ENCODE results near the gene SF3B4. TPM values are rescaled to one million over a fixed set of nuclear protein-coding genes. Genes with fewer than 3 reads are reported as not detected.

SF3B4 gene
- total and polyA plus RNA-seq, 2 donors (not counting 1 experiment from before 2014, with no cell fraction given): 22.6 to 60.1 TPM

DNA sequence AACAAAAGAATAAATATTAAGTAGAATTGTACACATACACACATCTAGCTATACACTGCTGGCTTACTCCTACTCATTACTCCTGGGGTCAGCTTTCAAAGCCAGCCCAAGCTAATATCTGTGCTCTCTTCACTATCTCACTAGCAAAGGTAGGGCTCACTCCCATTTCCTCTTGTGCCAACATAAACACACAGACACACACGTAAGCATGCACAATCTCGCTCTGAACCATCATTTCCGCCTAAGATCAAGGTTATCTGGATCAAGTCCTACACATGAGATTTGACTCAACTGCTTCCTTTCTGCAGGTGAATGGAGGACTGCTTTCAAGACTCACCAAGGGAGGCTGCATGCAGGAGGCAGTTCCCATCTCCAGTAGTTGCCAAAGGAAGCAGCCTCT is 37.8 kb upstream of the SF3B4 start:
- intact Hi-C loops (cut with micrococcal nuclease): no loop called here
- no peak overlapping the region for H2AFZ ChIP-seq (ENCODE audit: insufficient read depth, low read depth, low read length, poor library complexity, severe bottlenecking)
- TF ChIP-seq EZH2 (IDR thresholded peaks at IDR 0.05; ENCODE audit: borderline replicate concordance, insufficient read depth, low read depth, low read length, poor library complexity, severe bottlenecking): no peak
- TF ChIP-seq, protein P1, sequence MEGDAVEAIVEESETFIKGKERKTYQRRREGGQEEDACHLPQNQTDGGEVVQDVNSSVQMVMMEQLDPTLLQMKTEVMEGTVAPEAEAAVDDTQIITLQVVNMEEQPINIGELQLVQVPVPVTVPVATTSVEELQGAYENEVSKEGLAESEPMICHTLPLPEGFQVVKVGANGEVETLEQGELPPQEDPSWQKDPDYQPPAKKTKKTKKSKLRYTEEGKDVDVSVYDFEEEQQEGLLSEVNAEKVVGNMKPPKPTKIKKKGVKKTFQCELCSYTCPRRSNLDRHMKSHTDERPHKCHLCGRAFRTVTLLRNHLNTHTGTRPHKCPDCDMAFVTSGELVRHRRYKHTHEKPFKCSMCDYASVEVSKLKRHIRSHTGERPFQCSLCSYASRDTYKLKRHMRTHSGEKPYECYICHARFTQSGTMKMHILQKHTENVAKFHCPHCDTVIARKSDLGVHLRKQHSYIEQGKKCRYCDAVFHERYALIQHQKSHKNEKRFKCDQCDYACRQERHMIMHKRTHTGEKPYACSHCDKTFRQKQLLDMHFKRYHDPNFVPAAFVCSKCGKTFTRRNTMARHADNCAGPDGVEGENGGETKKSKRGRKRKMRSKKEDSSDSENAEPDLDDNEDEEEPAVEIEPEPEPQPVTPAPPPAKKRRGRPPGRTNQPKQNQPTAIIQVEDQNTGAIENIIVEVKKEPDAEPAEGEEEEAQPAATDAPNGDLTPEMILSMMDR (IDR thresholded peaks at IDR 0.05): no peak
- Mint-ChIP-seq H3K27me3 (peaks cover 3% of the 10 kb centered on the region), H3K27ac (no peak overlapping the region), H3K4me3 (no peak overlapping the region), H3K9me3 (ENCODE audit: insufficient read depth) (no peaks in the 10 kb centered on the region), H3K4me1 (peaks cover 4% of the 10 kb centered on the region)
- 96% methylated on average over 3 of the region's 3 CpGs for WGBS (ENCODE audit: insufficient coverage)
- DNase-seq (no peak), ATAC-seq (ENCODE audit: low read depth) (no peak)
- H3K9ac ChIP-seq (ENCODE audit: low read length): no peak overlapping the region
- no peaks in the 10 kb centered on the region for H3K79me2 ChIP-seq (ENCODE audit: control insufficient read depth, insufficient read depth, low read length)
- peaks cover 7% of the 10 kb centered on the region in 2 donors for H3K4me1 ChIP-seq (ENCODE audit: control insufficient read depth in 2 of 2, insufficient read depth in 2 of 2, low read length in 2 of 2)
- no peak overlapping the region for H3K27ac ChIP-seq (ENCODE audit: low read length in 2 of 2)
- no peak overlapping the region for H3K4me3 ChIP-seq (ENCODE audit: control extremely low read depth in 1 of 5, extremely low read depth in 1 of 5, insufficient read depth in 1 of 5, low read depth in 2 of 5, low read length in 4 of 5)
- no peak overlapping the region for H3K4me2 ChIP-seq (replicated peaks; ENCODE audit: low read depth, low read length, poor library complexity, severe bottlenecking)
- H3K27me3 ChIP-seq (replicated peaks in 1 of 4; ENCODE audit: control extremely low read depth in 1 of 4, control insufficient read depth in 3 of 4, insufficient read depth in 4 of 4, low read length in 3 of 4): no peaks in the 10 kb centered on the region
- ChIA-PET CTCF (interaction anchor here (0.6 to 4.5 kb wide), 3 partner anchors 81 to 222 kb away, joined by 3 to 21 read pairs (median 11); no protein-coding TSS in a partner anchor), POLR2A (no interaction called here)
- no peaks in the 10 kb centered on the region for H3K9me3 ChIP-seq (ENCODE audit: control extremely low read depth in 1 of 3, control insufficient read depth in 2 of 3, insufficient read depth in 1 of 3, low read length in 2 of 3)
- H4K20me1 ChIP-seq (ENCODE audit: control insufficient read depth, insufficient read depth, low read length, poor library complexity, severe bottlenecking): no peaks in the 10 kb centered on the region
- no peaks in the 10 kb centered on the region for H3K36me3 ChIP-seq (replicated peaks in 1 of 2; ENCODE audit: control extremely low read depth in 1 of 2, control insufficient read depth in 1 of 2, extremely low read depth in 1 of 2, insufficient read depth in 2 of 2, low read length in 1 of 2)

DNA sequence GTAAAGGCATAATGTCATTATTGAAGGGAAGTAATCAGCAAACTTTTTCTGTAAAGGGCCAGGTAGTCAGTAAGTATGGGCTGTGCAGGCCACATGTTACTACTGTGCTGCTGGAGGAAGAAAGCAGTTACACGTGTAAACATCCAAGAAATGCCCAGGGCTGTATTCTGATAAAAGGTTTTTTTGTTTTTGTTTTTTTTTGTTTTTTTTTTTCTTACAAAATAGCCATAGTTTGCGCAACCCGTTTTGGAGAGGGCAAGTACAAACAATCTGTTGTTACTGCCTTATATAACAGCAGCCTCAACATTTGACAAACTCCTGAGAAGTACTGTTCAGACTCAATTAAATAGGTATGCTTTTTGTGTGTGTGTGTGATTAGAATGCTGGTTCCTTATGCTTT is 35.8 kb upstream of the SF3B4 start:
- Histone ChIP-seq H3K9ac (ENCODE audit: low read length) (no peak overlapping the region), H3K4me3 (ENCODE audit: control extremely low read depth in 1 of 5, extremely low read depth in 1 of 5, insufficient read depth in 1 of 5, low read depth in 2 of 5, low read length in 4 of 5) (no peak overlapping the region), H3K27ac (ENCODE audit: low read length in 2 of 2) (no peak overlapping the region), H2AFZ (ENCODE audit: insufficient read depth, low read depth, low read length, poor library complexity, severe bottlenecking) (no peak overlapping the region), H3K4me2 (replicated peaks; ENCODE audit: low read depth, low read length, poor library complexity, severe bottlenecking) (no peak overlapping the region), H3K79me2 (ENCODE audit: control insufficient read depth, insufficient read depth, low read length) (no peaks in the 10 kb centered on the region), H3K4me1 (ENCODE audit: control insufficient read depth in 2 of 2, insufficient read depth in 2 of 2, low read length in 2 of 2) (peaks cover 7% of the 10 kb centered on the region in 2 donors), H3K27me3 (replicated peaks in 1 of 4; ENCODE audit: control extremely low read depth in 1 of 4, control insufficient read depth in 3 of 4, insufficient read depth in 4 of 4, low read length in 3 of 4) (no peaks in the 10 kb centered on the region), H4K20me1 (ENCODE audit: control insufficient read depth, insufficient read depth, low read length, poor library complexity, severe bottlenecking) (no peaks in the 10 kb centered on the region), H3K9me3 (ENCODE audit: control extremely low read depth in 1 of 3, control insufficient read depth in 2 of 3, insufficient read depth in 1 of 3, low read length in 2 of 3) (no peaks in the 10 kb centered on the region), H3K36me3 (replicated peaks in 1 of 2; ENCODE audit: control extremely low read depth in 1 of 2, control insufficient read depth in 1 of 2, extremely low read depth in 1 of 2, insufficient read depth in 2 of 2, low read length in 1 of 2) (peaks cover 0 to 2% of the 10 kb centered on the region in 2 experiments)
- no peak for TF ChIP-seq EZH2 (IDR thresholded peaks at IDR 0.05; ENCODE audit: borderline replicate concordance, insufficient read depth, low read depth, low read length, poor library complexity, severe bottlenecking)
- TF ChIP-seq, protein P1 (IDR thresholded peaks at IDR 0.05): no peak
- no peak for ATAC-seq (ENCODE audit: low read depth)
- no CpG with 5 or more reads among the region's 3 CpGs for WGBS (ENCODE audit: insufficient coverage)
- Mint-ChIP-seq H3K9me3 (ENCODE audit: insufficient read depth) (no peaks in the 10 kb centered on the region), H3K27me3 (peaks cover 9% of the 10 kb centered on the region), H3K27ac (no peak overlapping the region), H3K4me1 (peaks cover 4% of the 10 kb centered on the region), H3K4me3 (no peak overlapping the region)
- CTCF ChIA-PET: interaction anchor here (0.8 to 5.0 kb wide), 14 partner anchors 21 to 375 kb away, joined by 3 to 91 read pairs (median 6); no protein-coding TSS in a partner anchor
- no peak for DNase-seq
- intact Hi-C loops (cut with micrococcal nuclease): loop anchor here (2.0 to 5.0 kb wide), 2 partner anchors 49 to 109 kb away; partner anchors contain the start of gene OTUD7B
- POLR2A ChIA-PET: no interaction called here

All from B cell (primary cell).